Transverse colon (tissue), 4 donors: Measurements from ENCODE around the gene CRYGC. TPM values are rescaled to one million over a fixed set of nuclear protein-coding genes. Genes with fewer than 3 reads are reported as not detected.

ENCODE experiments used
- DNase-seq: peaks from one replicate; pipeline ENCODE4 v3.0.0-alpha.2; 2019
- H3K27ac ChIP-seq, 4 donors: fragments of 200-600 bp; sonication (generic); 2 replicates each; pipeline ENCODE4 v1.5.1; 2016 to 2018; ENCODE audit warnings: inconsistent platforms in 4 of 4
- H3K27me3 ChIP-seq: fragments of 200-600 bp; sonication (generic); 2 replicates; pipeline ENCODE4 v1.5.1; 2017; ENCODE audit warnings: inconsistent platforms
- H3K36me3 ChIP-seq, 4 donors: fragments of 200-600 bp; sonication (generic); 2 replicates each; pipeline ENCODE4 v1.5.1; 2017 to 2019; ENCODE audit warnings: inconsistent platforms in 4 of 4
- H3K4me1 ChIP-seq, 4 donors: fragments of 200-600 bp; sonication (generic); 2 replicates each; pipeline ENCODE4 v1.5.1; 2017 to 2020; ENCODE audit warnings: inconsistent platforms in 4 of 4
- H3K4me3 ChIP-seq, 4 donors: fragments of 200-600 bp; sonication (generic); 1 replicate in 1 of 4; 2 replicates in 3 of 4; pipeline versions ENCODE4 v1.5.1 to v1.6.1; 2017 to 2019; ENCODE audit warnings: inconsistent platforms in 4 of 4
- H3K9me3 ChIP-seq, 2 donors: fragments of 200-600 bp; sonication (generic); 2 replicates each; pipeline ENCODE4 v1.5.1; 2017 to 2019; ENCODE audit warnings: inconsistent platforms in 2 of 2
- CTCF ChIP-seq, 5 experiments: fragments of 200-600 bp in 3 of 5; fragments of 450-650 bp in 2 of 5; sonication (generic) in 3 of 5; IDR thresholded peaks; 1 replicate in 2 of 5; 2 replicates in 3 of 5; pipeline ENCODE4 v1.5.1; 2016 to 2017; ENCODE audit warnings: antibody characterized with exemption in 5 of 5, inconsistent platforms in 3 of 5, mild to moderate bottlenecking in 2 of 5, moderate library complexity in 1 of 5
- EP300 ChIP-seq: sonication (generic); formaldehyde crosslinking; IDR thresholded peaks from one replicate; pipeline ENCODE4 v1.6.1; 2017; ENCODE audit warnings: antibody characterized with exemption, low read depth
- POLR2A ChIP-seq: fragments of 450-650 bp; IDR thresholded peaks from one replicate; pipeline ENCODE4 v1.6.1; 2016; ENCODE audit warnings: antibody characterized with exemption, mild to moderate bottlenecking, moderate library complexity
- POLR2AphosphoS5 ChIP-seq, 3 donors: sonication (generic); formaldehyde crosslinking; IDR thresholded peaks; one replicate each; pipeline ENCODE4 v1.6.1; 2016; ENCODE audit warnings: antibody characterized with exemption in 3 of 3
- WGBS, 2 donors: methylation state at CpG; one replicate each; pipeline ENCODE4 v1.1.5; 2018; ENCODE audit warnings: low coverage in 1 of 2; 5-methylcytosine and 5-hydroxymethylcytosine counted together
- in situ Hi-C, 4 donors: fragments of 200-750 bp; cut with MboI; loops; one replicate each; pipeline versions ENCODE4 v1.15.0 to v1.15.1; 2017; ENCODE audit warnings: low sequenced_read_pairs in 3 of 4, low pct_ligation_motif_present in 1 of 4, low pct_unique_long_range_greater_than_20kb in 1 of 4
- intact Hi-C: fragments of 100-400 bp; cut with DNase I; formaldehyde crosslinking; loops from one replicate; pipeline ENCODE4 v1.15.1; 2023; ENCODE audit warnings: low total_unique reads
- total RNA-seq, 4 donors: library from RNA; depleted of rRNA; stranded (reverse); fragments of >200 nt; gene quantifications; one replicate each; pipeline ENCODE4 v1.1.0, GENCODE V29; 2016

CRYGC gene
- total RNA-seq, 4 donors from 2014 or later, result not detected

GRCh38 chr2:208093128-208093527 lies 36.5 kb downstream of the CRYGC start:
- Histone ChIP-seq H3K4me3 (no peak overlapping the region), H3K4me1 (no peaks in the 10 kb centered on the region), H3K27me3 (no peaks in the 10 kb centered on the region), H3K27ac (no peak overlapping the region), H3K36me3 (no peaks in the 10 kb centered on the region), H3K9me3 (peaks cover 0 to 3% of the 10 kb centered on the region in 2 donors)
- in situ Hi-C loops (no loop called here), intact Hi-C loops (no loop called here)
- no peak for TF ChIP-seq CTCF (IDR thresholded peaks at IDR 0.05)
- TF ChIP-seq POLR2AphosphoS5 (IDR thresholded peaks at IDR 0.05), result no peak
- TF ChIP-seq EP300, result no peak
- no peak for TF ChIP-seq POLR2A
- DNase-seq, result no peak

GRCh38 chr2:208092093-208092832 lies 37.4 kb downstream of the CRYGC start:
- H3K36me3 ChIP-seq, result no peaks in the 10 kb centered on the region
- H3K4me3 ChIP-seq, result no peak overlapping the region
- WGBS, 2 donors, result 100% methylated on average over 1 of the region's 1 CpG; no CpG with 5 or more reads in 1 of the 2 donors
- DNase-seq, result no peak
- in situ Hi-C loops, result no loop called here
- H3K4me1 ChIP-seq, result no peaks in the 10 kb centered on the region
- H3K27me3 ChIP-seq, result no peaks in the 10 kb centered on the region
- intact Hi-C loops, result no loop called here
- H3K27ac ChIP-seq, result no peak overlapping the region
- TF ChIP-seq EP300, result no peak
- TF ChIP-seq POLR2A, result no peak
- no peak for TF ChIP-seq CTCF (IDR thresholded peaks at IDR 0.05)
- TF ChIP-seq POLR2AphosphoS5 (IDR thresholded peaks at IDR 0.05), result no peak
- peaks cover 0 to 3% of the 10 kb centered on the region in 2 donors for H3K9me3 ChIP-seq

- Histone ChIP-seq H3K9me3 (peaks cover 0 to 3% of the 10 kb centered on the region in 2 donors), H3K27ac (no peak overlapping the region), H3K27me3 (no peaks in the 10 kb centered on the region), H3K4me3 (no peak overlapping the region), H3K4me1 (no peaks in the 10 kb centered on the region), H3K36me3 (no peaks in the 10 kb centered on the region)
- no peak for DNase-seq
- no peak for TF ChIP-seq POLR2AphosphoS5 (IDR thresholded peaks at IDR 0.05)
- TF ChIP-seq POLR2A, result no peak
- no peak for TF ChIP-seq EP300
- TF ChIP-seq CTCF (IDR thresholded peaks at IDR 0.05), result no peak
- in situ Hi-C loops, result no loop called here
- intact Hi-C loops, result no loop called here
Measured at GRCh38 chr2:208090420-208090819, 39.2 kb downstream of the CRYGC start.

- Histone ChIP-seq H3K4me3 (no peak overlapping the region), H3K36me3 (no peaks in the 10 kb centered on the region), H3K27me3 (no peaks in the 10 kb centered on the region), H3K4me1 (no peaks in the 10 kb centered on the region), H3K27ac (no peak overlapping the region), H3K9me3 (peaks cover 0 to 3% of the 10 kb centered on the region in 2 donors)
- TF ChIP-seq POLR2A (no peak), CTCF (IDR thresholded peaks at IDR 0.05) (no peak), EP300 (no peak), POLR2AphosphoS5 (IDR thresholded peaks at IDR 0.05) (no peak)
- intact Hi-C loops (no loop called here), in situ Hi-C loops (no loop called here)
- no peak for DNase-seq
- WGBS, 2 donors, result 40 to 68% methylated on average over 1 of the region's 1 CpG
Measured at GRCh38 chr2:208086029-208086428, 43.6 kb downstream of the CRYGC start.
